ENCODE results near the gene CPSF2. TPM values are rescaled to one million over a fixed set of nuclear protein-coding genes. Genes with fewer than 3 reads are reported as not detected.

The CPSF2 gene
- total and polyA plus RNA-seq, 2 of the 13 experiments (the other 11 are each of a cell fraction or from before 2014, with no cell fraction given) = 14.3 to 67.9 TPM

- peak; percentile 92 for TF ChIP-seq FOXC1 (CRISPR knock-in tag; IDR thresholded peaks at IDR 0.05; ENCODE audit: borderline replicate concordance)
- TF ChIP-seq MTF2 (CRISPR knock-in tag; IDR thresholded peaks at IDR 0.05; ENCODE audit: borderline replicate concordance) = peak; percentile 56; the same call in 1 of the 2 replicates
- TF ChIP-seq ZNF207 (IDR thresholded peaks at IDR 0.05; ENCODE audit: borderline replicate concordance) = no peak
- no peak for TF ChIP-seq KIAA2018 (CRISPR knock-in tag; IDR thresholded peaks at IDR 0.05; ENCODE audit: borderline replicate concordance)
- no peak for TF ChIP-seq DNMT1 (CRISPR knock-in tag; IDR thresholded peaks at IDR 0.05)
- TF ChIP-seq ZNF781 (CRISPR knock-in tag; IDR thresholded peaks at IDR 0.05; ENCODE audit: borderline replicate concordance, not compliant biosample characterization) = peak; percentile 92
- TF ChIP-seq ZZZ3 (CRISPR knock-in tag; IDR thresholded peaks at IDR 0.05; ENCODE audit: borderline replicate concordance) = no peak
- no peak for TF ChIP-seq ZBTB4 (CRISPR knock-in tag; IDR thresholded peaks at IDR 0.05; ENCODE audit: borderline replicate concordance)
- no peak for TF ChIP-seq SOX6 (IDR thresholded peaks at IDR 0.05)
- no peak for TF ChIP-seq SOX6 (CRISPR knock-in tag; IDR thresholded peaks at IDR 0.05)
- peak; percentile 100 for TF ChIP-seq FOXK2 (IDR thresholded peaks at IDR 0.05)
- peak; percentile 60 for TF ChIP-seq MEIS1 (CRISPR knock-in tag; IDR thresholded peaks at IDR 0.05; ENCODE audit: borderline replicate concordance)
- no peak for TF ChIP-seq PATZ1 (CRISPR knock-in tag; IDR thresholded peaks at IDR 0.05)
- TF ChIP-seq SMC3 (IDR thresholded peaks at IDR 0.05; ENCODE audit: low read length) = no peak
- TF ChIP-seq ZNF740 (CRISPR knock-in tag; IDR thresholded peaks at IDR 0.05) = 0 out of 2 replicates have a peak, but pooled peaks have one; percentile 31
These were observed at the start of gene CPSF2, which contains the start of gene NDUFB1 (continued) for GRCh38 chr14:92121670-92122350.
